C4-2B (cell line): ENCODE data around the gene FHOD3.

ENCODE experiments used
- H3K27ac ChIP-seq: fragments of 450-650 bp; 2 replicates; pipeline ENCODE4 v1.5.1; 2017
- ZFX ChIP-seq: fragments of 450-650 bp; IDR thresholded peaks from 2 replicates; pipeline ENCODE4 v1.6.1; 2017
- TF ChIP-seq, protein P1 (sequence below): fragments of 450-650 bp; conservative IDR thresholded peaks from 2 replicates; pipeline ENCODE4 v1.5.1; 2017; ENCODE audit warnings: mild to moderate bottlenecking

FHOD3 gene

DNA sequence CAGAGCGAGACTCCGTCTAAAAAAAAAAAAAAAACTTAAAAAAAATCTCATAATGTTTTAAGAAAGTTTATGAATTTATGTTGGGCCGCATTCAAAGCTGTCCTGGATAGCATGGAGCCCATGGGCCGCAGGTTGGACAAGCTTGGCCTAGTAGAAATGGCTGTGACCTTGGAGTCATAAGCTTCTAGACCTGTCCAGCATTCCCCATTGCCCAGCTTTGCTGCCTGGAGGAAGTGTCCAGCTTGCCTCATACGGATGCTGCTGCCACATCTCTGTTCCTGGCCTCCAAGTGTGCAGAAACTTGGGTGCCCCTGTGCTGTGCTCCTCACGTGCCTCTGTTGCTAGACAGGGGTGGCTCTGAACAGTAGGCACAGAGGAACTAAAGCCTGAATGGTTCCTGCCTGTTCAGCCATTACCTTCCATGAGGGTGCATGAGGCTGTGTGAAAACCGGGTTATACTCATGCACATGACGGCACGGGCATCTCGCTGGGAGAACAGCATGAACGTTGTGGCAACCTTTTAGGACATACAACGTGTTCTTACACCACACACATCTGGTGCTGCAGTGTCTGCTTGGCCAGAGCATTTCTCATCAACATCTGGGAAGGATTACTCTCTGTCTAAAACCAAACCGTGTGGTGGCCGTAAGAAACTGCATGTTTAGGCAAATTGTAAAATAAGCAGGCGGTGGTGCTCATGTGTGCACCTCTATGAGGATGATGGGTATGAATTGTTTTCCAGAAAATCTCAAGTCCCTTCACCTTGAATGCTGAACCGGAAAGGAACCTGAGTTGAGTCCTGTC, 38.2 kb downstream of the FHOD3 start:
- H3K27ac ChIP-seq: no peak overlapping the region
- TF ChIP-seq, protein P1, sequence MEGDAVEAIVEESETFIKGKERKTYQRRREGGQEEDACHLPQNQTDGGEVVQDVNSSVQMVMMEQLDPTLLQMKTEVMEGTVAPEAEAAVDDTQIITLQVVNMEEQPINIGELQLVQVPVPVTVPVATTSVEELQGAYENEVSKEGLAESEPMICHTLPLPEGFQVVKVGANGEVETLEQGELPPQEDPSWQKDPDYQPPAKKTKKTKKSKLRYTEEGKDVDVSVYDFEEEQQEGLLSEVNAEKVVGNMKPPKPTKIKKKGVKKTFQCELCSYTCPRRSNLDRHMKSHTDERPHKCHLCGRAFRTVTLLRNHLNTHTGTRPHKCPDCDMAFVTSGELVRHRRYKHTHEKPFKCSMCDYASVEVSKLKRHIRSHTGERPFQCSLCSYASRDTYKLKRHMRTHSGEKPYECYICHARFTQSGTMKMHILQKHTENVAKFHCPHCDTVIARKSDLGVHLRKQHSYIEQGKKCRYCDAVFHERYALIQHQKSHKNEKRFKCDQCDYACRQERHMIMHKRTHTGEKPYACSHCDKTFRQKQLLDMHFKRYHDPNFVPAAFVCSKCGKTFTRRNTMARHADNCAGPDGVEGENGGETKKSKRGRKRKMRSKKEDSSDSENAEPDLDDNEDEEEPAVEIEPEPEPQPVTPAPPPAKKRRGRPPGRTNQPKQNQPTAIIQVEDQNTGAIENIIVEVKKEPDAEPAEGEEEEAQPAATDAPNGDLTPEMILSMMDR: no peak
- no peak for TF ChIP-seq ZFX

DNA sequence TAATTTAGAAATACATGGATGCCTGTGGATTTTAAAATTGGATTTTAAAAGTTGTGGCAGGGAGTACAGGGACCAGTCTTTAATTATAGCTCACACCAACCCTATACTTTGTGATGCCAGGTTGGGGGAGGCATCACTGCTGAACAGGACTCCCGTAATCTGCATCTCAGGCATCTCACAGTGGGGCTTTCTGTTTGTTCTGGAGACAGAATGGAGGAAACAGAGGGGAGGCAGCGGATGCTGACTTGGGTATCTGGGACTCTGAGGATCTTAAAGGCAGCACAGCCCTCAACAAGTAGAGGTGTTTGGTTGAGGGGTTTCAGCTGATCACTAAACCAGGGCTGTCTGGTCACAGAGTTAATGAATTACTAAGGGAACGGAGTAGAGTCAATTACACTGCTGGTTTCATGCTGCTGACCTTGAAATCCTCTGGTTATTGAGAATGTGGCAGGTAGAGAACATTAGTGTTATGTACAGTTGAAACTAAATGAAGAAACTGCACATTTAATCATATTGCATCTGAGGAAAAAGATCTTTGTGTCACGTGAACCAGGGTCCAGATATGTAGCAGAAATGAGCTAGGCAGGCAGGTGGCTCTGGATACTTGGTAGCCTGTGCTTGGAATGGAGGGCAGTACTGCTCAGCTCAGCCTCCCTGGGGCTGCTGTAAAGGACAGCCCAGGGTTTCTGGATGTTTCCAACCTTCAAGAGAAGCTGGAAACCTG, 40.3 kb downstream of the FHOD3 start:
- TF ChIP-seq, protein P1: no peak
- TF ChIP-seq ZFX: no peak
- no peak overlapping the region for H3K27ac ChIP-seq

DNA sequence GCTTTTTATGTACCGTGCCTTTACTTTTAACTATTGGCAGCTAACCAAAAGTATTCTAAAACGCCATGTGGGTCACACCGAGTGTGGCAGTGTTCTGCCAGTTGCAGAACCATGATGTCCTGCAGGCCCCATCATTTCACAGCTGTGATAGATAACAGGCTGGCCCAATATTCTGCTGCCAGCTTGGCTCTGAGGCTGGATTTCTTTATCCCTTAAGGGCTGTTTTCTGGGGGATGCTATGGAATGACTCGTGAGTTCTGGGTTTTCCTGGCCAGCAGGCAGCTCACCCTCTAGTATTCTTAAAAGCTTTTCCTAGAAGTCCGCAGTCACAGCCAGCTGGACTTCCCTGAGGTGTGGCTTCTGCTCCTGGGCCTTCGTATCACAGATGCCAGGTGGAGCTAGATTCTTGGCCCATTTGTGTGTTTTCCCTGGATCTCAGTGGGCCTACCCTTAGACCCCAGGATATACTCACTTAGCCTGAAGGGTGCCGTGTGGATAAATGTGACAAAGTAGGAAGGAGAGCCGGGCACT, 41.0 kb downstream of the FHOD3 start:
- no peak for TF ChIP-seq ZFX
- TF ChIP-seq, protein P1: no peak
- no peak overlapping the region for H3K27ac ChIP-seq

DNA sequence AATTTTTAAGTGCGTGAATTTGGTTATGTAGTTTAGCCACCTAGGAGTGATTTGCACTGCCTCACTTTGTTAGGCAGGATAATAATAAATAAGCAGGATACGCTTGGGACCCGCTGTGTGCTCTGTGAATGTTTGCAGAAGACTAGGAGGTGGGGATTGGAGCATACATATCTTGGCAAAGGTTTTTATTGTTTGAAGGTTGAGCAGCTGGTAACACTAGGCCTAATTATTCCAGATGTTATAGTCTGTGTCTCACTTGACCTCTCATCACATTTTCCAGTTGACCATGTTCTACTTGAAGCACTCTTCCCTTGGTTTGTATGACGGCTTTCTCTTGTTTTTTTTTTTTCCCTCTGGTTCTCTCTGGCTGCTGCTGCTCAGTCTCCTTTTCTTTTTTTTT, 42.7 kb downstream of the FHOD3 start:
- no peak overlapping the region for H3K27ac ChIP-seq
- TF ChIP-seq, protein P1: no peak
- TF ChIP-seq ZFX: no peak

DNA sequence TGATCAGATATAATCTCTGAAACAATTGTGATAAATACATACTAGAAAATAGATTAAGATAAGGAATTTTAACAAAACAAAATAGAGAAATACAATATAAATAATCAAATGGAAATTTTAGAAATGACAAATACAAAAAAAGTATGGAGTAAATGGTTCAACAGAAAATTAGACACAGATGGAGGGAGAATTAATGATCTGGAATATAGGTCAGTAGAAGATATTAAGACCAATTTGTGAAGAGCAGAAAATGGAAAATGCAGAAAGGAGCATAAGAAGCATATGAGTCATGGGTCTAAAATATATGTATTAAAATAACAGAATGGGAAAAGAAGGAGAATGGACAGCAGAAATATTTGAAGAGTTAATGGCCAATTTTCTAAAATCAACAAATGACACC, 44.4 kb downstream of the FHOD3 start:
- no peak overlapping the region for H3K27ac ChIP-seq
- no peak for TF ChIP-seq ZFX
- TF ChIP-seq, protein P1: no peak

DNA sequence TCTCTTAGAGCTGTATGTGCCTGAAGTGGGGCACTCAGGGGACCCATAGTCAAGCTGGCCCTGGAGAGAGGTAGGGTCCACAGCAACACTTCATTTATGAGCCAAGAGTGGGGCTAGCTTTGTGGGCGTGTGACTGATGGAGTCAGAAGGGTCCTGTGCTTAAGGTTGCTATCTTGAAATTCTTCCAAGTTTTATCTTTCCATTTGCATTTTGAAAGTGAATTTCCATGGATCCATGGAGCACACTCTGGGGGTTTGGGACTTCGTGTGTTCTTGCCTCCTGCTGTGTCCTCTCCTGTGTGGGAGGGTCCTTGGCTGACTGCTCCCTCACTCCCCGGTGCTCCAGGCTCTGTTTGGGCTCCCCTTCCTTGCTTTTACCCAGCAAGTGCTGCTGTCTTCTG, 50.8 kb downstream of the FHOD3 start:
- no peak overlapping the region for H3K27ac ChIP-seq
- no peak for TF ChIP-seq ZFX
- TF ChIP-seq, protein P1: no peak

DNA sequence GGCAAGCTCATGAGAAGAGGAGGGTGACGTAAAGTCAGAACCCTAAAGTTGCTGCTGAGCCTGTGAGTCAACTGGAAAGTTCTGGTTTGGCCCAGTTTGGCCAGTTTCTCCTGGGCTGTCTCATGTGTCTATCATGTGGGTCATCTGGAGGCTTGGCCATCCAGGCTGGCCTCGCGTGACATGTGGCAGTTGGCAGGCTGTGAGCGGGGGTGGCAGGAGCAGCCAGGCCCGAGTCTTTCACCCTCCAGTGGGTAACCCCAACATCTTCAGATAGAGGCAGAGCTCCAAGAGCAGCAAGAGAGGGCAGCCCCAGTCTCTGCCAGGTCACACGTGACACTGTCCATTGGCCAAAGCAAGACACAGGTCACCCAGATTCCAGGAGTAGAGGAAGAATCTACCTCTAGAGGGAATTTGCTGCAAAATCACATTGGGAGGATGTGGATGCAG, 51.5 kb downstream of the FHOD3 start:
- H3K27ac ChIP-seq: no peak overlapping the region

More for the DNA sequence above, 51.5 kb downstream of the FHOD3 start:
- no peak for TF ChIP-seq ZFX
- TF ChIP-seq, protein P1: no peak
